Stimulated activated CD8-positive, alpha-beta memory T cell treated with anti-CD3 and anti-CD28 coated beads, Interleukin-15, amount 100 ng/mL, for 1 hour (primary cell): Measurements from ENCODE around the gene NAA40.
"Not testable (repeated sequence)": the region's sequence is repeated elsewhere in the genome, so short reads cannot be mapped to it uniquely, and the experiment has no call there.

Source experiments
- DNase-seq: peaks from one replicate; pipeline ENCODE4 v3.0.0-alpha.2; 2020; ENCODE audit warnings: low read depth

Gene NAA40

GRCh38 chr11:63939397-63939891, 642 bp downstream of the NAA40 start:
- no peak for DNase-seq

- no peak for DNase-seq
Observed at GRCh38 chr11:63940786-63941185, 2.0 kb downstream of the NAA40 start.

- DNase-seq = no peak
Observed at GRCh38 chr11:63941901-63942300, 3.1 kb downstream of the NAA40 start.

- no peak for DNase-seq
Observed at GRCh38 chr11:63942803-63943202, 4.0 kb downstream of the NAA40 start.

GRCh38 chr11:63944987-63945386, 6.2 kb downstream of the NAA40 start:
- no peak for DNase-seq

- no peak for DNase-seq
Observed at GRCh38 chr11:63945477-63946163, 6.8 kb downstream of the NAA40 start.

- no peak for DNase-seq
Observed at GRCh38 chr11:63951779-63952536, 13.2 kb downstream of the NAA40 start.

GRCh38 chr11:63952570-63952969, 13.8 kb downstream of the NAA40 start:
- DNase-seq = no peak

- no peak for DNase-seq
Observed at GRCh38 chr11:63958008-63958407, 19.2 kb downstream of the NAA40 start.

- no peak for DNase-seq
Observed at GRCh38 chr11:63961608-63962412, 23.0 kb downstream of the NAA40 start.

- DNase-seq = not testable (repeated sequence)
Observed at GRCh38 chr11:63963895-63964294, 25.1 kb downstream of the NAA40 start.

GRCh38 chr11:63966444-63966843, 27.6 kb downstream of the NAA40 start:
- DNase-seq = no peak

- DNase-seq = no peak
Observed at GRCh38 chr11:63969461-63969860, 30.7 kb downstream of the NAA40 start.

GRCh38 chr11:63970902-63971301, 32.1 kb downstream of the NAA40 start:
- no peak for DNase-seq

GRCh38 chr11:63973912-63974258, 35.1 kb downstream of the NAA40 start:
- DNase-seq = not testable (repeated sequence)

GRCh38 chr11:63974259-63975143, 35.7 kb downstream of the NAA40 start, which contains the start of gene COX8A:
TSS of gene COX8A (plus strand) at chr11:63974620. CDS start at chr11:63974681, 61 bp downstream.
- peak; percentile 90 for DNase-seq

- DNase-seq = no peak
Observed at GRCh38 chr11:63978551-63979239, 39.9 kb downstream of the NAA40 start.

- no peak for DNase-seq
Observed at GRCh38 chr11:63979426-63979825, 40.6 kb downstream of the NAA40 start.

GRCh38 chr11:63985812-63986155, 47.0 kb downstream of the NAA40 start:
- DNase-seq = peak; percentile 29

- DNase-seq = peak; percentile 72
Observed at GRCh38 chr11:63986156-63986931, 47.5 kb downstream of the NAA40 start, which contains the start of gene OTUB1. TSS of gene OTUB1 (plus strand) at chr11:63986438. CDS start at chr11:63986457, 19 bp downstream.
